Right lobe of liver (tissue), 6 donors: ENCODE measurements around the gene LRP3. TPM values are rescaled to one million over a fixed set of nuclear protein-coding genes. Genes with fewer than 3 reads are reported as not detected.
A peak's percentile ranks its signal among the peaks of the same experiment; 100 is the strongest.

ENCODE experiments used
- ATAC-seq, 4 donors: fragments of 200-7000 bp; cut with Tn5 transposase; one replicate each; pipeline ENCODE4 v1.9.1; 2020; ENCODE audit warnings: mild to moderate bottlenecking in 4 of 4, moderate library complexity in 4 of 4
- DNase-seq, 3 donors: peaks; one replicate each; pipeline ENCODE4 v3.0.0-alpha.2; 2020
- H3K27ac ChIP-seq, 3 donors: fragments of 200-600 bp; one replicate each; pipeline ENCODE4 v1.8.0; 2022
- H3K27me3 ChIP-seq, 2 donors: fragments of 200-600 bp; one replicate each; pipeline ENCODE4 v1.8.0; 2022
- H3K36me3 ChIP-seq, 4 donors: fragments of 200-600 bp; sonication (generic) in 1 of 4; one replicate each; pipeline versions ENCODE4 v1.5.1 to v1.8.0; 2017 to 2022; ENCODE audit warnings: control low read depth in 1 of 4
- H3K4me1 ChIP-seq, 4 donors: fragments of 200-600 bp; sonication (generic) in 1 of 4; one replicate each; pipeline versions ENCODE4 v1.5.1 to v1.8.0; 2017 to 2022; ENCODE audit warnings: control low read depth in 1 of 4
- H3K4me3 ChIP-seq, 3 donors: fragments of 200-600 bp; one replicate each; pipeline ENCODE4 v1.8.0; 2022
- H3K9me3 ChIP-seq, 4 donors: fragments of 200-600 bp; sonication (generic) in 1 of 4; one replicate each; pipeline versions ENCODE4 v1.5.1 to v1.8.0; 2017 to 2022; ENCODE audit warnings: control low read depth in 1 of 4
- POLR2A ChIP-seq: fragments of 450-650 bp; IDR thresholded peaks from one replicate; pipeline ENCODE4 v1.6.1; 2017; ENCODE audit warnings: antibody characterized with exemption, mild to moderate bottlenecking
- WGBS: methylation state at CpG from one replicate; pipeline ENCODE4 v1.1.6; 2018; ENCODE audit warnings: low coverage, low lambda C conversion rate; ENCODE audit not compliant: insufficient coverage; ENCODE audit errors: missing lambda C conversion rate; 5-methylcytosine and 5-hydroxymethylcytosine counted together
- intact Hi-C, 2 donors: fragments of 100-400 bp; cut with DNase I; formaldehyde crosslinking; loops; one replicate each; pipeline versions ENCODE4 v1.11.2 to v1.14.1; 2022
- total RNA-seq, 6 experiments: library from RNA; depleted of rRNA in 2 of 6; stranded (reverse); fragments of >200 nt in 2 of 6; fragmentation: NEBNext Ultra II Directional in 3 of 6; extraction: Animal tissue kit (Norgen Biotek cat#: 25700) in 3 of 6; gene quantifications; one replicate each; pipeline versions ENCODE4 v1.1.0 to v1.2.4, GENCODE V29; 2016 to 2023
- TF ChIP-seq, protein P1 (sequence below), 4 donors: fragments of 200-600 bp in 3 of 4; fragments of 450-650 bp in 1 of 4; IDR thresholded peaks; one replicate each; pipeline versions ENCODE4 v1.5.1 to v1.8.0; 2016 to 2022; ENCODE audit warnings: antibody characterized with exemption in 4 of 4, mild to moderate bottlenecking in 2 of 4
- donor health status: DM: no; HTN: yes; CAD: no.
- donor health status: DM: no; HTN: no; CAD: no.
- donor health status: DM: no; HTN: no; CAD: no.
- donor health status: DM: no; HTN: yes; CAD: no.
- donor health status: DM: no; HTN: yes; CAD: no.

The LRP3 gene
- total RNA-seq, 6 experiments from 2014 or later = 25.2 to 40.7 (median 33.7) TPM

DNA sequence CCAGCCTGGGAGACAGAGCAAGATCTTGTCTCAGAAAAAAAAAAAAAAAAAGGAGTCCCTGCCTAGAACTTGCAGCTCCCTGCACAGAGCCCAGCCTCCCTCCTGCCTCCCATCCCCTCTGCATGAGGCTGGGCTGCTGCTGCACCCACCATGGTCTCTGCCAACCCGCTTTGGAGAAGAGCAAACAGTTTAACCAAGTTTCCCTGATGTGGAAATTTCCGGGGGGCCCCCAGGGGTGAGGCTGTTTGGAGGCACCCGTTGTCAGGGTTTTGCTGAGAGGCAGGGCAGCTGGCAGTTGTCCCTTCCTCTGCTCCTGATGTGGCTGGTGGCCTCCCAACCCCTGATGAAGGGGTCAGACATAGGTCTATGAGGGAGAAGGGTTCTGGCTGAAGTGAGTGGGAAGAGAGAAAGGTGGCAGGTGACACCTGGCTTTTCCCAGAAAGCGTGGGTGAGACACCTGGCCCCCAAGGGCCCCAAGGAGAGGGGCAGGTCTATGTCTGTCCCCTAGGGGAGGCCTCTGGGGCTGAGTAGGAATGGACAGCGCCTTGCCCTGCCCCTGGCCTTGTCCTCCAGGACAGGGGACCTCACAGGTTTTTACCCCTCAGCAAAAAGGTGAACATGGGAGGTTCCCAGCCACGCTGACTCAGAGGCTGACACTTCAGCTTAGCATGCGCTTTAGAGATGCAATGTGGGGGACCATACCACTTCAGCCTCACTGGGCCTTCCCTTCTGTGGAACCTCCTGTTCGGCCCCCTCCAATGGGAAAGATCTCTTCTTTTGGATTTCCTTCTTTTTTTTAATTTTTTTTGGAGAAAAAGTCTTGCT, 5.5 kb downstream of the LRP3 start:
- peak in 1 of 3 donors; percentile 43 for DNase-seq
- H3K27me3 ChIP-seq = no peaks in the 10 kb centered on the region

GRCh38 chr19:33201473-33201872, 7.3 kb downstream of the LRP3 start:
- DNase-seq (no peak), ATAC-seq (no peak)
- H3K4me1 ChIP-seq = no peaks in the 10 kb centered on the region
- TF ChIP-seq, protein P1, sequence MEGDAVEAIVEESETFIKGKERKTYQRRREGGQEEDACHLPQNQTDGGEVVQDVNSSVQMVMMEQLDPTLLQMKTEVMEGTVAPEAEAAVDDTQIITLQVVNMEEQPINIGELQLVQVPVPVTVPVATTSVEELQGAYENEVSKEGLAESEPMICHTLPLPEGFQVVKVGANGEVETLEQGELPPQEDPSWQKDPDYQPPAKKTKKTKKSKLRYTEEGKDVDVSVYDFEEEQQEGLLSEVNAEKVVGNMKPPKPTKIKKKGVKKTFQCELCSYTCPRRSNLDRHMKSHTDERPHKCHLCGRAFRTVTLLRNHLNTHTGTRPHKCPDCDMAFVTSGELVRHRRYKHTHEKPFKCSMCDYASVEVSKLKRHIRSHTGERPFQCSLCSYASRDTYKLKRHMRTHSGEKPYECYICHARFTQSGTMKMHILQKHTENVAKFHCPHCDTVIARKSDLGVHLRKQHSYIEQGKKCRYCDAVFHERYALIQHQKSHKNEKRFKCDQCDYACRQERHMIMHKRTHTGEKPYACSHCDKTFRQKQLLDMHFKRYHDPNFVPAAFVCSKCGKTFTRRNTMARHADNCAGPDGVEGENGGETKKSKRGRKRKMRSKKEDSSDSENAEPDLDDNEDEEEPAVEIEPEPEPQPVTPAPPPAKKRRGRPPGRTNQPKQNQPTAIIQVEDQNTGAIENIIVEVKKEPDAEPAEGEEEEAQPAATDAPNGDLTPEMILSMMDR (IDR thresholded peaks at IDR 0.05) = no peak
- TF ChIP-seq POLR2A = no peak
- peaks cover 0 to 4% (median 0%) of the 10 kb centered on the region in 4 donors for H3K36me3 ChIP-seq
- 92% methylated on average over 2 of the region's 6 CpGs for WGBS
- no peaks in the 10 kb centered on the region for H3K9me3 ChIP-seq
- H3K27ac ChIP-seq = no peak overlapping the region
- intact Hi-C loops = no loop called here
- H3K4me3 ChIP-seq = no peak overlapping the region
- H3K27me3 ChIP-seq = no peaks in the 10 kb centered on the region

More for the DNA sequence above, 5.5 kb downstream of the LRP3 start:
- 78% methylated on average over 3 of the region's 8 CpGs for WGBS
- peaks cover 0 to 6% (median 0%) of the 10 kb centered on the region in 4 donors for H3K4me1 ChIP-seq
- no peak for ATAC-seq
- TF ChIP-seq POLR2A = no peak
- TF ChIP-seq, protein P1 (IDR thresholded peaks at IDR 0.05) = no peak
- no peak overlapping the region for H3K27ac ChIP-seq
- H3K36me3 ChIP-seq = no peaks in the 10 kb centered on the region
- no peaks in the 10 kb centered on the region for H3K9me3 ChIP-seq
- intact Hi-C loops = no loop called here
- H3K4me3 ChIP-seq = no peak overlapping the region

GRCh38 chr19:33201886-33202545, 7.9 kb downstream of the LRP3 start:
- ATAC-seq (no peak), DNase-seq (peak in 1 of 3 donors; percentile 41)
- H3K27me3 ChIP-seq = no peaks in the 10 kb centered on the region
- H3K27ac ChIP-seq = no peak overlapping the region
- H3K9me3 ChIP-seq = no peaks in the 10 kb centered on the region
- H3K4me1 ChIP-seq = no peaks in the 10 kb centered on the region
- WGBS = 90% methylated on average over 4 of the region's 15 CpGs
- no peak overlapping the region for H3K4me3 ChIP-seq
- intact Hi-C loops = no loop called here
- H3K36me3 ChIP-seq = peaks cover 0 to 4% (median 0%) of the 10 kb centered on the region in 4 donors
- TF ChIP-seq, protein P1 (IDR thresholded peaks at IDR 0.05) = no peak
- TF ChIP-seq POLR2A = no peak

DNA sequence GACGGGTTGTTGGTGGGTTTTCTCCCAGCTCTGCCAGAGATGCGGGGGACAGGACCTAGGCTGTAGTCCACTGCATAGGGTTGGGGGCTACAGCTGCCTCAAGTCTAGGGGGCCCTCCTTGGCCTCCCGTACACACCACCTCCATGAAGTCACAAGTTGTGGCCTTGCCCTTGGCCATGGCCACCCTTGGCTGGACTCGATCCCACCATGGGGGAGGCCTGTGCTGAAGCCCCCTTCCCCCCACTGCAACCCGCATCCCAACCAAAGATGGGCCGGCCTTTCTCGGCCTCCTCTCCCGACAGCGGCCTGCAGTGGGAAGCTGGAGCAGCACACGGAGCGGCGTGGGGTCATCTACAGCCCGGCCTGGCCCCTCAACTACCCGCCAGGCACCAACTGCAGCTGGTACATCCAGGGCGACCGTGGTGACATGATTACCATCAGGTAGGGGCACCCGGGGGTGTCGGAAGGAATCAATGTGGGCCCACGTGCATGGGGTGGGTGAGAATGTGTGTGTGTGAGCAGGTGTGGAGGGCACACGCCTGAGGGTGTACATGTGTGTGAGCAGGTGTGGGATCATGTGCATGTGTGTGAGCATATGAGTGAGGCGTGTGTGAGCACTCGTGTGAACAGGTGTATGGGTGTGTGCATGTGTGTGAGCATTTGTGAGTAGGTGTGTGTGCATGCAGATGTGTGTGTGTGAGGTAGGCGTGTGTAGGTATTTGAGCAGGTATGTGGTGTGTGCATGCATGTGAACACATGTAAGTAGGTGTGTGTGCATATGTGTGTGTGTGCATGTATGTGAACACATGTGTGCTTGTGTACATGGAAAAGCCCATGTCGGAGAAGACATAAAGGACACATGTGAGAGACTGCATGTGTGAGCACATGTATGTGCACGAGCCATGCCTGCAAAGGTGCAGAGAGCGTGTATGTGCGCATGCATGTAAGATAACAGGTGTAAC, 8.7 kb downstream of the LRP3 start:
- no peaks in the 10 kb centered on the region for H3K27me3 ChIP-seq
- TF ChIP-seq, protein P1 (IDR thresholded peaks at IDR 0.05) = no peak
- no peak for TF ChIP-seq POLR2A
- intact Hi-C loops = no loop called here
- peaks cover 0 to 4% (median 0%) of the 10 kb centered on the region in 4 donors for H3K36me3 ChIP-seq
- no peak overlapping the region for H3K4me3 ChIP-seq
- 67% methylated on average over 4 of the region's 27 CpGs for WGBS
- DNase-seq (no peak), ATAC-seq (no peak)
- H3K9me3 ChIP-seq = no peaks in the 10 kb centered on the region
- no peak overlapping the region for H3K27ac ChIP-seq
- H3K4me1 ChIP-seq = peaks cover 0 to 6% (median 0%) of the 10 kb centered on the region in 4 donors
